Hepatocyte (in vitro differentiated cells): Measurements from ENCODE around the gene CDH5. TPM values are rescaled to one million over a fixed set of nuclear protein-coding genes. Genes with fewer than 3 reads are reported as not detected.

ENCODE experiments used
- DNase-seq: peaks from one replicate; pipeline ENCODE4 v3.0.0-alpha.2; 2016; ENCODE audit warnings: low spot score
- H2AFZ ChIP-seq: fragments of 200-600 bp; sonication (generic); 2 replicates; pipeline ENCODE4 v1.6.0; 2016; ENCODE audit warnings: antibody characterized with exemption, mild to moderate bottlenecking
- H3K27ac ChIP-seq: fragments of 200-600 bp; sonication (generic); 2 replicates; pipeline ENCODE4 v1.5.1; 2016; ENCODE audit warnings: mild to moderate bottlenecking
- H3K27me3 ChIP-seq: fragments of 200-600 bp; sonication (generic); 2 replicates; pipeline ENCODE4 v1.6.1; 2016
- H3K36me3 ChIP-seq: fragments of 200-600 bp; sonication (generic); replicated peaks from 2 replicates; pipeline ENCODE4 v1.5.1; 2016; ENCODE audit warnings: low read depth; ENCODE audit not compliant: insufficient read depth
- H3K4me1 ChIP-seq: fragments of 200-600 bp; sonication (generic); 2 replicates; pipeline ENCODE4 v1.5.1; 2016; ENCODE audit warnings: mild to moderate bottlenecking, moderate library complexity; ENCODE audit not compliant: insufficient read depth
- H3K4me2 ChIP-seq: fragments of 200-600 bp; sonication (generic); 2 replicates; pipeline ENCODE4 v1.6.0; 2016
- H3K4me3 ChIP-seq: fragments of 200-600 bp; sonication (generic); 2 replicates; pipeline ENCODE4 v1.5.1; 2016; ENCODE audit warnings: mild to moderate bottlenecking
- H3K79me2 ChIP-seq: fragments of 200-600 bp; sonication (generic); 2 replicates; pipeline ENCODE4 v1.6.0; 2017; ENCODE audit warnings: mild to moderate bottlenecking
- H3K9me2 ChIP-seq: fragments of 200-600 bp; sonication (generic); replicated peaks from 2 replicates; pipeline ENCODE4 v1.6.0; 2017; ENCODE audit warnings: mild to moderate bottlenecking; ENCODE audit not compliant: insufficient read depth
- H3K9me3 ChIP-seq: fragments of 200-600 bp; sonication (generic); 2 replicates; pipeline ENCODE4 v1.5.1; 2016; ENCODE audit warnings: low read depth, mild to moderate bottlenecking
- H4K20me1 ChIP-seq: fragments of 200-600 bp; sonication (generic); 2 replicates; pipeline ENCODE4 v1.6.0; 2016; ENCODE audit warnings: mild to moderate bottlenecking; ENCODE audit not compliant: insufficient read depth, poor library complexity, severe bottlenecking
- CTCF ChIP-seq: fragments of 200-600 bp; sonication (generic); IDR thresholded peaks from 2 replicates; pipeline ENCODE4 v1.5.1; 2016; ENCODE audit warnings: antibody characterized with exemption, mild to moderate bottlenecking; ENCODE audit not compliant: poor library complexity
- EZH2 ChIP-seq: fragments of 200-600 bp; sonication (generic); IDR thresholded peaks from 2 replicates; pipeline ENCODE4 v1.6.1; 2016; ENCODE audit warnings: antibody characterized with exemption, mild to moderate bottlenecking, borderline replicate concordance
- EZH2phosphoT487 ChIP-seq: fragments of 200-600 bp; sonication (generic); IDR thresholded peaks from one replicate; pipeline ENCODE4 v1.6.1; 2018; ENCODE audit warnings: antibody characterized with exemption, mild to moderate bottlenecking, low read depth, moderate library complexity; ENCODE audit not compliant: unreplicated experiment, severe bottlenecking
- WGBS: methylation state at CpG from one replicate; pipeline ENCODE4 v1.1.6; 2016; ENCODE audit warnings: low lambda C conversion rate; ENCODE audit errors: missing lambda C conversion rate; 5-methylcytosine and 5-hydroxymethylcytosine counted together
- polyA plus RNA-seq: library from polyadenylated mRNA; unstranded; fragments of >200 nt; fragmentation: Nextera tagmentation; extraction: Ambion mirVana; gene quantifications from 2 replicates; pipeline ENCODE4 v1.2.1, GENCODE V29; 2016
- total RNA-seq: library from RNA; depleted of rRNA; stranded (reverse); fragments of >200 nt; gene quantifications from 2 replicates; pipeline ENCODE4 v1.2.3, GENCODE V29; 2014

CDH5 gene
- total and polyA plus RNA-seq, 2 experiments from 2014 or later = 0.88 to 2.2 TPM

- H3K9me2 ChIP-seq = no peaks in the 10 kb centered on the region
- H3K4me2 ChIP-seq = no peak overlapping the region
- no peak overlapping the region for H3K4me3 ChIP-seq
- 84% methylated on average over 5 of the region's 5 CpGs for WGBS
- TF ChIP-seq CTCF = no peak
- no peak for TF ChIP-seq EZH2phosphoT487
- TF ChIP-seq EZH2 = no peak
- DNase-seq = no peak
- H3K9me3 ChIP-seq = no peaks in the 10 kb centered on the region
- H4K20me1 ChIP-seq = no peaks in the 10 kb centered on the region
- no peaks in the 10 kb centered on the region for H3K4me1 ChIP-seq
- no peaks in the 10 kb centered on the region for H3K27me3 ChIP-seq
- no peaks in the 10 kb centered on the region for H3K79me2 ChIP-seq
- no peak overlapping the region for H3K27ac ChIP-seq
- H2AFZ ChIP-seq = no peak overlapping the region
- no peaks in the 10 kb centered on the region for H3K36me3 ChIP-seq
Observed at GRCh38 chr16:66439051-66439730, 72.7 kb downstream of the CDH5 start.

- no peaks in the 10 kb centered on the region for H3K79me2 ChIP-seq
- H3K4me1 ChIP-seq = no peaks in the 10 kb centered on the region
- H2AFZ ChIP-seq = no peak overlapping the region
- WGBS = 93% methylated on average over 10 of the region's 10 CpGs
- H4K20me1 ChIP-seq = no peaks in the 10 kb centered on the region
- no peak for TF ChIP-seq CTCF
- TF ChIP-seq EZH2 = no peak
- TF ChIP-seq EZH2phosphoT487 = no peak
- no peak for DNase-seq
- H3K9me3 ChIP-seq = no peaks in the 10 kb centered on the region
- no peaks in the 10 kb centered on the region for H3K27me3 ChIP-seq
- H3K27ac ChIP-seq = no peak overlapping the region
- no peaks in the 10 kb centered on the region for H3K9me2 ChIP-seq
- H3K4me3 ChIP-seq = no peak overlapping the region
- no peaks in the 10 kb centered on the region for H3K36me3 ChIP-seq
- H3K4me2 ChIP-seq = no peak overlapping the region
Observed at GRCh38 chr16:66440271-66440802, 73.8 kb downstream of the CDH5 start.

- no peak for DNase-seq
- H3K4me3 ChIP-seq = no peak overlapping the region
- H3K9me3 ChIP-seq = no peaks in the 10 kb centered on the region
- no peak overlapping the region for H3K4me2 ChIP-seq
- WGBS = 94% methylated on average over 11 of the region's 11 CpGs
- H3K4me1 ChIP-seq = no peaks in the 10 kb centered on the region
- no peak overlapping the region for H2AFZ ChIP-seq
- no peaks in the 10 kb centered on the region for H3K36me3 ChIP-seq
- H4K20me1 ChIP-seq = no peaks in the 10 kb centered on the region
- no peaks in the 10 kb centered on the region for H3K79me2 ChIP-seq
- no peak overlapping the region for H3K27ac ChIP-seq
- TF ChIP-seq EZH2phosphoT487 = no peak
- no peak for TF ChIP-seq EZH2
- TF ChIP-seq CTCF = no peak
- H3K27me3 ChIP-seq = no peaks in the 10 kb centered on the region
- H3K9me2 ChIP-seq = no peaks in the 10 kb centered on the region
Observed at GRCh38 chr16:66440970-66441369, 74.5 kb downstream of the CDH5 start.
